C4-2B (cell line): ENCODE measurements around the gene SNCAIP.

Experiments
- CTCF ChIP-seq: fragments of 450-650 bp; conservative IDR thresholded peaks from 2 replicates; pipeline ENCODE4 v1.5.1; 2017; ENCODE audit warnings: mild to moderate bottlenecking
- ZFX ChIP-seq: fragments of 450-650 bp; IDR thresholded peaks from 2 replicates; pipeline ENCODE4 v1.6.1; 2017

GRCh38 chr5:122429545-122430318 lies 117.7 kb downstream of the SNCAIP start:
- TF ChIP-seq CTCF (no peak), ZFX (no peak)
